ENCODE results near the gene PDE3A.

Gene PDE3A

GRCh38 chr12:20629414-20630156, 261.2 kb downstream of the PDE3A start:
- H3K27ac ChIP-seq: no peak overlapping the region
- no peak for TF ChIP-seq ZFX (IDR thresholded peaks at IDR 0.05)
- TF ChIP-seq, protein P1, sequence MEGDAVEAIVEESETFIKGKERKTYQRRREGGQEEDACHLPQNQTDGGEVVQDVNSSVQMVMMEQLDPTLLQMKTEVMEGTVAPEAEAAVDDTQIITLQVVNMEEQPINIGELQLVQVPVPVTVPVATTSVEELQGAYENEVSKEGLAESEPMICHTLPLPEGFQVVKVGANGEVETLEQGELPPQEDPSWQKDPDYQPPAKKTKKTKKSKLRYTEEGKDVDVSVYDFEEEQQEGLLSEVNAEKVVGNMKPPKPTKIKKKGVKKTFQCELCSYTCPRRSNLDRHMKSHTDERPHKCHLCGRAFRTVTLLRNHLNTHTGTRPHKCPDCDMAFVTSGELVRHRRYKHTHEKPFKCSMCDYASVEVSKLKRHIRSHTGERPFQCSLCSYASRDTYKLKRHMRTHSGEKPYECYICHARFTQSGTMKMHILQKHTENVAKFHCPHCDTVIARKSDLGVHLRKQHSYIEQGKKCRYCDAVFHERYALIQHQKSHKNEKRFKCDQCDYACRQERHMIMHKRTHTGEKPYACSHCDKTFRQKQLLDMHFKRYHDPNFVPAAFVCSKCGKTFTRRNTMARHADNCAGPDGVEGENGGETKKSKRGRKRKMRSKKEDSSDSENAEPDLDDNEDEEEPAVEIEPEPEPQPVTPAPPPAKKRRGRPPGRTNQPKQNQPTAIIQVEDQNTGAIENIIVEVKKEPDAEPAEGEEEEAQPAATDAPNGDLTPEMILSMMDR (conservative IDR thresholded peaks at IDR 0.05): no peak

GRCh38 chr12:20631711-20632110, 263.4 kb downstream of the PDE3A start:
- H3K27ac ChIP-seq: no peak overlapping the region
- TF ChIP-seq, protein P1 (conservative IDR thresholded peaks at IDR 0.05): no peak
- TF ChIP-seq ZFX (IDR thresholded peaks at IDR 0.05): no peak

GRCh38 chr12:20641106-20641505, 272.8 kb downstream of the PDE3A start:
- H3K27ac ChIP-seq: no peak overlapping the region
- TF ChIP-seq ZFX (IDR thresholded peaks at IDR 0.05): no peak
- TF ChIP-seq, protein P1 (conservative IDR thresholded peaks at IDR 0.05): no peak

GRCh38 chr12:20643822-20644221, 275.5 kb downstream of the PDE3A start:
- TF ChIP-seq, protein P1 (conservative IDR thresholded peaks at IDR 0.05): peak; percentile 30
- TF ChIP-seq ZFX (IDR thresholded peaks at IDR 0.05): no peak

GRCh38 chr12:20646239-20646827, 278.0 kb downstream of the PDE3A start:
- TF ChIP-seq, protein P1 (conservative IDR thresholded peaks at IDR 0.05): peak; percentile 85
- TF ChIP-seq ZFX (IDR thresholded peaks at IDR 0.05): no peak
- H3K27ac ChIP-seq: no peak overlapping the region

More at GRCh38 chr12:20643822-20644221, 275.5 kb downstream of the PDE3A start:
- no peak overlapping the region for H3K27ac ChIP-seq

- TF ChIP-seq, protein P1 (conservative IDR thresholded peaks at IDR 0.05): no peak
- no peak for TF ChIP-seq ZFX (IDR thresholded peaks at IDR 0.05)
- no peak overlapping the region for H3K27ac ChIP-seq
These were observed 285.5 kb downstream of the PDE3A start for GRCh38 chr12:20653871-20654270.

DNA sequence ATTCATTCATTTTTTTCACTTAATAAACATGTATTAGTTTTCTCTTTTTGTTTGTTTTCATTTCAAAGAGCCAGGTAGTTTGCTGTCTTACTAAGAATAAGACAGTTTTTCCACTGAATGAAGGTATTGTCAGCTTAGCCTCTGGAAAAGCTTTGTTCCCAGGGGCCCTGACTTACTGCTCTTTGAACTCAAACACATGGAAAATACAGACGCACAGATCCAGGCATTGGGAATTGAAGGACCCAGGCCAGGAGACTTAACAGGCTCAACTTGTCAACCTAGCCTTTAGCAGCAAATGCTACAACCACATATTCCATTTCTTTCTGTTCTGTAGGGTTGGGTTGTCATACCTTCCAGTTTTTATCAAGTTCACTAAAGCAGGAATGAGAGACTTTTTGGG, 288.3 kb downstream of the PDE3A start:
- TF ChIP-seq ZFX (IDR thresholded peaks at IDR 0.05): no peak
- TF ChIP-seq, protein P1 (conservative IDR thresholded peaks at IDR 0.05): no peak

More for the DNA sequence above, 288.3 kb downstream of the PDE3A start:
- no peak overlapping the region for H3K27ac ChIP-seq
